ENCODE results near the gene LAMA5. TPM values are rescaled to one million over a fixed set of nuclear protein-coding genes. Genes with fewer than 3 reads are reported as not detected.

The LAMA5 gene
- polyA plus RNA-seq, 3 donors, result 0.05 TPM; not detected in 2

GRCh38 chr20:62307226-62308101 is 59.6 kb downstream of the LAMA5 start:
- Histone ChIP-seq H3K27me3 (ENCODE audit: control insufficient read depth in 2 of 2, insufficient read depth in 2 of 2, low read length in 2 of 2) (no peaks in the 10 kb centered on the region), H4K20me1 (ENCODE audit: insufficient read depth, low read length) (peaks cover 55% of the 10 kb centered on the region), H3K36me3 (replicated peaks in 1 of 2; ENCODE audit: control insufficient read depth in 1 of 2, insufficient read depth in 2 of 2, low read length in 2 of 2) (peaks cover 47 to 52% of the 10 kb centered on the region in 2 donors), H3K9ac (ENCODE audit: insufficient read depth, low read length, poor library complexity, severe bottlenecking) (no peak overlapping the region), H2AFZ (ENCODE audit: insufficient read depth, low read depth, low read length, poor library complexity, severe bottlenecking) (no peak overlapping the region), H3K79me2 (ENCODE audit: insufficient read depth, low read length) (peaks cover 33% of the 10 kb centered on the region), H3K9me3 (replicated peaks in 1 of 2; ENCODE audit: control insufficient read depth in 1 of 2, insufficient read depth in 1 of 2, low read length in 2 of 2) (no peaks in the 10 kb centered on the region), H3K27ac (ENCODE audit: low read depth in 1 of 2, low read length in 2 of 2) (no peak overlapping the region), H3K4me1 (ENCODE audit: control insufficient read depth in 1 of 2, insufficient read depth in 2 of 2, low read length in 2 of 2) (peaks cover 13 to 17% of the 10 kb centered on the region in 2 donors), H3K4me3 (replicated peaks in 1 of 3; ENCODE audit: low read depth in 2 of 3, low read length in 3 of 3) (no peak overlapping the region), H3K4me2 (replicated peaks; ENCODE audit: extremely low read depth, low read length, poor library complexity, severe bottlenecking) (no peak overlapping the region)
- no peaks in the 10 kb centered on the region for H3K9me3 Mint-ChIP-seq
- H3K4me3 Mint-ChIP-seq, result no peak overlapping the region
- intact Hi-C loops (cut with micrococcal nuclease), result loop anchor here (10.0 kb wide), 4 partner anchors 183 to 627 kb away; partner anchors contain the start of genes GID8 (in 1 of the 2), LSM14B (in 1 of the 2) and OGFR (in 1 of the 2)
- H3K27me3 Mint-ChIP-seq (ENCODE audit: low read depth in 3 of 3), result peaks cover 0 to 3% (median 1%) of the 10 kb centered on the region in 3 donors
- no peak for DNase-seq
- no peak for TF ChIP-seq CTCF (IDR thresholded peaks at IDR 0.05)
- peaks cover 21% of the 10 kb centered on the region for H3K4me1 Mint-ChIP-seq
- H3K36me3 Mint-ChIP-seq, result peaks cover 43 to 59% of the 10 kb centered on the region in 2 donors
- 99% methylated on average over 40 of the region's 42 CpGs for WGBS (ENCODE audit: insufficient coverage)
- H3K27ac Mint-ChIP-seq, result no peak overlapping the region

DNA sequence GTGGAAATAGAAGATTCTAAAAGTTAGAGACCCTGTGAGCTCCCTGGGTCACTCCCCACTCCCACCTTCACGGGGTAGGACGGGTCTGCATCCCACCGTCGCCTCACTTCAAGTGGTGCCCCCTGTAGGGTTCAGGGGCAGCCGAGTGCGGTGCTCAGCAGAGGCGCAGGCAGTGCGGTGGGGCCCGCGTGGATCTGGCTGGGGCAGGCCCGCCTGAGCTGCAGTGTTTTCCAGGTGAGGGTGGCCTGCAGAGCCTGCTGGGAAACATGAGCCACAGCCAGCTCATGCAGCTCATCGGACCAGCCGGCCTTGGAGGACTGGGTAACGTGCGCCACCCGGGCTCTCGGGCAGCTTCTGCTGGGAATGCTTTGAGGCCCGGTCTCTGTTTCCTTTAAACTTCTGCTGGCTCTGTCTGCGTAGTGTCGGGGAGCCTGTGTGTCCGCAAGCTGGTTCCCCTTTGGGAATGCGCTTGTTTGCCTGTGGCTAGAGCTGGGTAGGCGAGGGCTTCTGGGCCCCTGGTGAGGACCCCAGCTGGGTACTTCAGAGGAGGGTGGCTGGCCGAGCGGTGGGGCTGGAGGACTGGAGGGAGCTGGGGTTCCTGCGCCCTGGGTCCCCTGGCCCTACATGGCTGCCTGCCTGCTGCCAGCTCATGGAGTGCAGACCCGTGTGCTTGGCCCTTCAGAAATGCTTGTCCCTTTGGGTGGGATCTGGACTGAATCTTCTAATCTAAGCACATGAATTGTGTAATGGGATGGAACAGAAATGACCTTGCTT is 60.5 kb downstream of the LAMA5 start:
- H3K27me3 Mint-ChIP-seq (ENCODE audit: low read depth in 3 of 3), result peaks cover 0 to 3% (median 3%) of the 10 kb centered on the region in 3 donors
- Histone ChIP-seq H3K79me2 (ENCODE audit: insufficient read depth, low read length) (peaks cover 33% of the 10 kb centered on the region), H3K4me1 (ENCODE audit: control insufficient read depth in 1 of 2, insufficient read depth in 2 of 2, low read length in 2 of 2) (peaks cover 15 to 17% of the 10 kb centered on the region in 2 donors), H3K27ac (ENCODE audit: low read depth in 1 of 2, low read length in 2 of 2) (no peak overlapping the region), H3K9ac (ENCODE audit: insufficient read depth, low read length, poor library complexity, severe bottlenecking) (no peak overlapping the region), H2AFZ (ENCODE audit: insufficient read depth, low read depth, low read length, poor library complexity, severe bottlenecking) (no peak overlapping the region), H3K9me3 (replicated peaks in 1 of 2; ENCODE audit: control insufficient read depth in 1 of 2, insufficient read depth in 1 of 2, low read length in 2 of 2) (no peaks in the 10 kb centered on the region), H4K20me1 (ENCODE audit: insufficient read depth, low read length) (peaks cover 55% of the 10 kb centered on the region), H3K4me3 (replicated peaks in 1 of 3; ENCODE audit: low read depth in 2 of 3, low read length in 3 of 3) (no peak overlapping the region), H3K4me2 (replicated peaks; ENCODE audit: extremely low read depth, low read length, poor library complexity, severe bottlenecking) (no peak overlapping the region), H3K27me3 (ENCODE audit: control insufficient read depth in 2 of 2, insufficient read depth in 2 of 2, low read length in 2 of 2) (no peaks in the 10 kb centered on the region), H3K36me3 (replicated peaks in 1 of 2; ENCODE audit: control insufficient read depth in 1 of 2, insufficient read depth in 2 of 2, low read length in 2 of 2) (peaks cover 47 to 52% of the 10 kb centered on the region in 2 donors)
- intact Hi-C loops (cut with micrococcal nuclease), result loop anchor here (10.0 kb wide), 4 partner anchors 182 to 628 kb away; partner anchors contain the start of genes GID8 (in 1 of the 2), LSM14B (in 1 of the 2) and OGFR (in 1 of the 2)
- H3K9me3 Mint-ChIP-seq, result no peaks in the 10 kb centered on the region
- peaks cover 43 to 59% of the 10 kb centered on the region in 2 donors for H3K36me3 Mint-ChIP-seq
- 96% methylated on average over 21 of the region's 27 CpGs for WGBS (ENCODE audit: insufficient coverage)
- TF ChIP-seq CTCF (IDR thresholded peaks at IDR 0.05), result no peak
- no peak overlapping the region for H3K4me3 Mint-ChIP-seq
- no peak overlapping the region for H3K27ac Mint-ChIP-seq
- DNase-seq, result no peak
- H3K4me1 Mint-ChIP-seq, result peaks cover 22% of the 10 kb centered on the region
